ENCODE results near the gene SMIM32. TPM values are rescaled to one million over a fixed set of nuclear protein-coding genes. Genes with fewer than 3 reads are reported as not detected.

Gene SMIM32
- total RNA-seq, 1 donor from 2014 or later = not detected

GRCh38 chr5:136155078-136155477 is 37.9 kb downstream of the SMIM32 start:
- peaks cover 0 to 6% of the 10 kb centered on the region in 2 donors for H3K4me1 ChIP-seq
- TF ChIP-seq, protein P1, sequence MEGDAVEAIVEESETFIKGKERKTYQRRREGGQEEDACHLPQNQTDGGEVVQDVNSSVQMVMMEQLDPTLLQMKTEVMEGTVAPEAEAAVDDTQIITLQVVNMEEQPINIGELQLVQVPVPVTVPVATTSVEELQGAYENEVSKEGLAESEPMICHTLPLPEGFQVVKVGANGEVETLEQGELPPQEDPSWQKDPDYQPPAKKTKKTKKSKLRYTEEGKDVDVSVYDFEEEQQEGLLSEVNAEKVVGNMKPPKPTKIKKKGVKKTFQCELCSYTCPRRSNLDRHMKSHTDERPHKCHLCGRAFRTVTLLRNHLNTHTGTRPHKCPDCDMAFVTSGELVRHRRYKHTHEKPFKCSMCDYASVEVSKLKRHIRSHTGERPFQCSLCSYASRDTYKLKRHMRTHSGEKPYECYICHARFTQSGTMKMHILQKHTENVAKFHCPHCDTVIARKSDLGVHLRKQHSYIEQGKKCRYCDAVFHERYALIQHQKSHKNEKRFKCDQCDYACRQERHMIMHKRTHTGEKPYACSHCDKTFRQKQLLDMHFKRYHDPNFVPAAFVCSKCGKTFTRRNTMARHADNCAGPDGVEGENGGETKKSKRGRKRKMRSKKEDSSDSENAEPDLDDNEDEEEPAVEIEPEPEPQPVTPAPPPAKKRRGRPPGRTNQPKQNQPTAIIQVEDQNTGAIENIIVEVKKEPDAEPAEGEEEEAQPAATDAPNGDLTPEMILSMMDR (IDR thresholded peaks at IDR 0.05) = no peak

DNA sequence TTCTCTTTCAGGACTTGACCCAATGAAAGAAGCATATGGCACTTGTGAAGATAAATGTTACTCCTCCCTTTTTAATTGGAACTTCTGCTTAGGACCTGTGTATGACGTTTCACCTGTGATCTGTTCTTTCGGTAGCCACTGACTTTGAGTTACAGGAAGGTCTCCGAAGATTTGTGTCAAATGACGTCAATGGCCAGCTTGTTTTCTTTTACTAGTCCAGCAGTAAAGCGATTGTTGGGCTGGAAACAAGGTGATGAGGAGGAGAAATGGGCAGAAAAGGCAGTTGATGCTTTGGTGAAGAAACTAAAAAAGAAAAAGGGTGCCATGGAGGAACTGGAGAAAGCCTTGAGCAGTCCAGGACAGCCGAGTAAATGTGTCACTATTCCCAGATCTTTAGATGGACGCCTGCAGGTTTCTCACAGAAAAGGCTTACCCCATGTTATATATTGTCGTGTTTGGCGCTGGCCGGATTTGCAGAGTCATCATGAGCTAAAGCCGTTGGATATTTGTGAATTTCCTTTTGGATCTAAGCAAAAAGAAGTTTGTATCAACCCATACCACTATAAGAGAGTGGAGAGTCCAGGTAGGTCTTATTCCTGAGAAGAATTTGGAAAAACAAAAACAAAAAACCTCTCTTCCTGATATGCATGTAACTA is 39.3 kb downstream of the SMIM32 start:
- intact Hi-C loops (cut with DNase I) = no loop called here

More at GRCh38 chr5:136155078-136155477, 37.9 kb downstream of the SMIM32 start:
- H3K27me3 ChIP-seq = no peaks in the 10 kb centered on the region
- intact Hi-C loops (cut with DNase I) = no loop called here
- no peak overlapping the region for H3K4me3 ChIP-seq
- peaks cover 21 to 26% of the 10 kb centered on the region in 2 donors for H3K36me3 ChIP-seq
- no peak overlapping the region for H3K27ac ChIP-seq
- no peak for DNase-seq (ENCODE audit: low spot score in 2 of 2)
- H3K9me3 ChIP-seq = no peaks in the 10 kb centered on the region

DNA sequence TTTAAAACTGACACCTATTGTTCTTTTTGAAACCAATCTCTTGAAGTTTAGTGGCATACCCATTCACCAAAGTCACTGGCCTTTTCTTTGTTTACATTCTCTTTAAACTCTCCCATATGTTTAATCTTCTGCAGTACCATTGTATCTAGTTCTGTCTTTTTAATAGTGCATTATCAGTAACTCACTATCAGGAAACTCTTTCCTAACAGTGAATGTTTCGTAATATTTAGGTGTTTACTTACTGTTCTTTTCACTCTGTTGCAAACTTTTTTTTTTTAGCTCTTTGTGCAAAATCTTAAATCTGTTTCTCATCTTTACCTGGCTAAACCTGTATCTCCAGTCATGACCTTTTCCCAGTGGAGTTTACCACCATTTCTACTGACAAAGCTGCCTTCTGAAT is 43.1 kb downstream of the SMIM32 start:
- no peak for DNase-seq (ENCODE audit: low spot score in 2 of 2)
- Histone ChIP-seq H3K9me3 (no peaks in the 10 kb centered on the region), H3K4me3 (no peak overlapping the region), H3K36me3 (peaks cover 8 to 10% of the 10 kb centered on the region in 2 donors), H3K27ac (no peak overlapping the region), H3K27me3 (no peaks in the 10 kb centered on the region), H3K4me1 (peaks cover 2 to 13% of the 10 kb centered on the region in 2 donors)
- TF ChIP-seq, protein P1 (IDR thresholded peaks at IDR 0.05) = no peak
- intact Hi-C loops (cut with DNase I) = no loop called here

More for the DNA sequence above, 39.3 kb downstream of the SMIM32 start:
- no peak overlapping the region for H3K4me3 ChIP-seq
- no peaks in the 10 kb centered on the region for H3K27me3 ChIP-seq
- no peak overlapping the region for H3K27ac ChIP-seq
- no peaks in the 10 kb centered on the region for H3K9me3 ChIP-seq
- peaks cover 21 to 26% of the 10 kb centered on the region in 2 donors for H3K36me3 ChIP-seq
- no peak for DNase-seq (ENCODE audit: low spot score in 2 of 2)
- TF ChIP-seq, protein P1 (IDR thresholded peaks at IDR 0.05) = no peak
- peaks cover 0 to 2% of the 10 kb centered on the region in 2 donors for H3K4me1 ChIP-seq

GRCh38 chr5:136147632-136148031 is 45.3 kb downstream of the SMIM32 start:
- H3K27ac ChIP-seq = no peak overlapping the region
- intact Hi-C loops (cut with DNase I) = no loop called here
- no peak overlapping the region for H3K4me3 ChIP-seq
- TF ChIP-seq, protein P1 (IDR thresholded peaks at IDR 0.05) = no peak
- H3K36me3 ChIP-seq = no peaks in the 10 kb centered on the region
- peaks cover 2 to 22% of the 10 kb centered on the region in 2 donors for H3K4me1 ChIP-seq
- no peak for DNase-seq (ENCODE audit: low spot score in 2 of 2)
- no peaks in the 10 kb centered on the region for H3K9me3 ChIP-seq
- H3K27me3 ChIP-seq = no peaks in the 10 kb centered on the region

DNA sequence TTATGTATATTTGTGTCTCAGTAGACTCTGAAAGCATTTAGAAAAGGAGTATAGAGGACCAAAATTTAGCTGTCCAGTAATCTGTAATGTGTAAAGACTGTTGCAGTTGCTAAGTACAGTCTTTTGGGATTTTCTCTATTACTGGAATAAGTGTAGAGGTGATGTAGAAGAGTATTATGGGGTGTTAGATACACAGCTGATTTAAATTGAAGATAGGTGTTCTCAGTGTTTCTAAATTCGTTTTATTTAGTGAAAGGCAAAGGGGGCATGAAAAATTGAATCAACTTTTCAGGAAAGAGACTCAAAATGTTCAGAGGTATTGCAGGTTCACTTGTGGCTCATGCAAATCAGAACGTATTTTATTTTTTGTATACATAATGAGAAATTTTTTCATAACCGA is 46.8 kb downstream of the SMIM32 start:
- Histone ChIP-seq H3K4me3 (no peak overlapping the region), H3K27ac (no peak overlapping the region), H3K4me1 (peaks cover 2 to 24% of the 10 kb centered on the region in 2 donors), H3K9me3 (no peaks in the 10 kb centered on the region), H3K36me3 (no peaks in the 10 kb centered on the region), H3K27me3 (no peaks in the 10 kb centered on the region)
- TF ChIP-seq, protein P1 (IDR thresholded peaks at IDR 0.05) = no peak
- intact Hi-C loops (cut with DNase I) = no loop called here
- DNase-seq (ENCODE audit: low spot score in 2 of 2) = no peak

All from ascending aorta (tissue), 2 donors.